DMS114 treated with DMSO at 0.1 percent for 48 hours (cell line): Measurements from ENCODE around the gene NUP62.

Experiments used
- DNase-seq: peaks from one replicate; lab custom pipeline; 2025; ENCODE audit not compliant: unreplicated experiment; lab: John Stamatoyannopoulos, UW

NUP62 gene

GRCh38 chr19:49881672-49882394, 47.5 kb downstream of the NUP62 start:
- DNase-seq, result no peak

GRCh38 chr19:49881186-49881585, 48.1 kb downstream of the NUP62 start:
- DNase-seq, result no peak

- no peak for DNase-seq
Observed at GRCh38 chr19:49880162-49880869, 49.0 kb downstream of the NUP62 start.

GRCh38 chr19:49879243-49879963, 49.9 kb downstream of the NUP62 start:
- no peak for DNase-seq

- DNase-seq, result no peak
Observed at GRCh38 chr19:49878744-49879070, 50.6 kb downstream of the NUP62 start.

- peak; percentile 84 for DNase-seq
Observed at GRCh38 chr19:49877879-49878743, 51.2 kb downstream of the NUP62 start.

- DNase-seq, result peak; percentile 99
Observed at GRCh38 chr19:49877020-49877878, 52.1 kb downstream of the NUP62 start, which contains the start of the genes AKT1S1 and TBC1D17. TSS of gene AKT1S1 (minus strand) at chr19:49877355. CDS start at chr19:49873295, 4,060 bp downstream. TSS of gene TBC1D17 (plus strand) at chr19:49877702. CDS start at chr19:49877724, 22 bp downstream.

- peak; percentile 91 for DNase-seq
Observed at GRCh38 chr19:49876422-49877019, 52.8 kb downstream of the NUP62 start.

GRCh38 chr19:49875857-49876421, 53.4 kb downstream of the NUP62 start:
- DNase-seq, result no peak

GRCh38 chr19:49875177-49875576, 54.1 kb downstream of the NUP62 start:
- DNase-seq, result no peak

GRCh38 chr19:49874503-49875157, 54.7 kb downstream of the NUP62 start:
- DNase-seq, result no peak

- DNase-seq, result no peak
Observed at GRCh38 chr19:49873834-49874233, 55.5 kb downstream of the NUP62 start.

GRCh38 chr19:49873129-49873521, 56.2 kb downstream of the NUP62 start:
- no peak for DNase-seq

- no peak for DNase-seq
Observed at GRCh38 chr19:49872245-49873128, 56.8 kb downstream of the NUP62 start.

GRCh38 chr19:49871349-49871985, 57.8 kb downstream of the NUP62 start:
- no peak for DNase-seq

- DNase-seq, result no peak
Observed at GRCh38 chr19:49870309-49870901, 58.9 kb downstream of the NUP62 start.
